Epidermal melanocyte (primary cell): ENCODE measurements around the gene NCKAP5L.
"Not testable (repeated sequence)": the region's sequence is repeated elsewhere in the genome, so short reads cannot be mapped to it uniquely, and the experiment has no call there.

Experiments
- DNase-seq: peaks from one replicate; pipeline ENCODE4 v3.0.0; 2011; ENCODE audit warnings: low spot score; ENCODE audit not compliant: insufficient read length

The NCKAP5L gene

GRCh38 chr12:49784756-49785409 is 43.3 kb downstream of the NCKAP5L start:
- DNase-seq: no peak

DNA sequence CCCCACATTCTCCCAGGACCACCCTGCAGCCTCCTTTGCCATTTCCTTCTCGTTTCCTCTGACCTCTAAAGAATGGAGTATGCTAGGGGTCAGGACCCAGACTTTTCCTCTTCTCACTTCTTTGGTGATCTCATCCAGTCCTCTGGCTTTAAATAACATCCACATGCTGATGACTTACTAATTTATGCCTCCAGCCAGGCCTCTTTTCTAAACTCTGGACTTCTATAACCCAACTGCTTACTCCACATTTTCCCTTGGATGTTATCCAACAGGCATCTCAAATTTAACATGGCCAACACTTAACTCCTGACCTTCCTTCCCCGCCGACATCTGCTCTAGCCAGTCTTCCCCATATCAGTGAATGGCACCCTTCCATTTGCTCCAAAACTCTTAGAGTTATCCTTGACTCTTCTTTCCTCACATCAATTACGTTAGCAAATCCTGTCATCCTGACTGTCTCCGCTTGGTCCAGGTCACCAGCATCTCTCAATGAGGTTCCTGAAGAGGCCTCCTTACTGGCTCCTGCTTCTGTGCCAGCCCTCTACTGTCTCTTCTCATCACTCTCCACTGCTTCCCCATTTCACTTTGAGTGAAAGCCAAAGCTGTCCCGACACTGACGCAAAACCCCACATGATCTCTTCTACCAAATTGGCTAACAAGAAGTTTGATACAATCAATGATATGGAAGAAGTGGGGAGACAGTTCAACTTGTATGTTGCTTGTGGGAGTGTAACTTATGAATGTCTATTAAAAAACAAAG is 44.1 kb downstream of the NCKAP5L start:
- no peak for DNase-seq

GRCh38 chr12:49780914-49781313 is 47.3 kb downstream of the NCKAP5L start:
- DNase-seq: not testable (repeated sequence)

DNA sequence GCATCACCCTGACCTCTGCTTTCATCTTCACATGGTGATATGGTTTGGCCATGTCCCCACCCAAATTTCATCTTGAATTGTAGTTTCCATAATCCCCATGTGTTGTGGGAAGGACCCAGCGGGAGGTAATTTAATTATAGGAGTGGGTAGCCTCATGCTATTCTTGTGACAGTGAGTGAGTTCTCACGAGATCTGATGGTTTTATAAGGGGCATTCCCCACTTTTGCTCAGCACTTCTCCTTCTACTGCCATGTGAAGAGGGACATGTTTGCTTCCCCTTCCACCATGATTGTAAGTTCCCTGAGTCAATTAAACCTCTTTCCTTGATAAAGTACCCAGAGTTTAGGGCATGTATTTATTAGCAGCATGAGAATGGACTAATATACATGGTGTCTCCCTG is 48.6 kb downstream of the NCKAP5L start:
- DNase-seq: no peak

- DNase-seq: peak; percentile 61
Measured at GRCh38 chr12:49777800-49778748, 50.1 kb downstream of the NCKAP5L start.

DNA sequence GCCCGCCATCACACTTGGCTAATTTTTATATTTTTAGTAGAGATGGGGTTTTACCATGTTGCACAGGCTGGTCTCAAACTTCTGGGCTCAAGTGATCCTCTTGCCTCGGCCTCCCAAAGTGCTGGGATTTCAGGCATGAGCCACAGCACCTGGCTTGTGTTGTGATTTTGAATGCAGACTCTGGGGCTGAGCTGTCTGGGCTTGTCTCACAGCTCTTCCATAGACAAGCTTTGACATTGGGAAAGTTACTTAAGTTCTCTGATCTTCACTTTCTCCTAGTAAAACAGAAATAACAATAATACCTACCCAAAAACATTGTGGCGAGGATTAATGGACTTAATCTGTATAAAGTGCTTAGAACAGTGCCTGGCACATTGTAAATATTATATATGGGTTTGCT is 50.9 kb downstream of the NCKAP5L start:
- no peak for DNase-seq

DNA sequence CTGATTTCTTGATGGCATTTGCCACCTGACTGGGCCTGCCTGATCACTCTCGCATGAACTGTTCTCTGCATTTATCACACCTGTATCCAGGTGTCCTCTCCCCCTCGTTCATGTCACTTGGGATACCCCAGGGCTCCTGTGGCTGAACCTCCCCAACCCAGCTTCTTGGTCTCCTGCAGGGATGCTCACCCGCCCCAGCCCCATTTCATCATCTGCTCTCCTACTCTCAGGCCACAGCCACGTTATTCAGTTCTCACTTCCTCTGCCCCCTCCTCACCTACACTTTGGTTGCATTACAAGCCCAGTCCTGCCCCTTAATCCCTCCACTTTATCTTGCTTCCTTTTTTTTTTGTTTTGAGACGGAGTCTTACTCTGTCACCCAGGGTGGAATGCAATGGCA is 51.4 kb downstream of the NCKAP5L start:
- no peak for DNase-seq

DNA sequence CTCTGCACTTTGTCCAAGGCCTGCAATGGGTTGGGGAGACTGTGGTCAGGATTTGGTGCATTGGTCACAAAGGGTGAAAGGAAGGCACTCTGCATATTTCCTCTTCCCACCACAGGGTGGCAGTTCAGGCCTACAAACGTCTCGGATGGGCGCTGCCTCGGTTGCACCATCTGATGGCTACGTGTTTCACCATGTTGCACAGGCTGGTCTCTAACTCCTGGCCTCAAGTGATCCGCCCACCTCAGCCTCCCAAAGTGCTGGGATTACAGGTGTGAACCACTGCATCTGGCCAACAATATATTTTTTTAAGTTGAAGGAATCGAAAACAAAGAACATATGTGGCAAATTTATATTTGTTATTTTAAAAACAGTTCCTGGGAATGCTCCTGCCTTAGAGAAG is 51.8 kb downstream of the NCKAP5L start:
- DNase-seq: peak; percentile 77

GRCh38 chr12:49773102-49773501 is 55.1 kb downstream of the NCKAP5L start:
- not testable (repeated sequence) for DNase-seq

DNA sequence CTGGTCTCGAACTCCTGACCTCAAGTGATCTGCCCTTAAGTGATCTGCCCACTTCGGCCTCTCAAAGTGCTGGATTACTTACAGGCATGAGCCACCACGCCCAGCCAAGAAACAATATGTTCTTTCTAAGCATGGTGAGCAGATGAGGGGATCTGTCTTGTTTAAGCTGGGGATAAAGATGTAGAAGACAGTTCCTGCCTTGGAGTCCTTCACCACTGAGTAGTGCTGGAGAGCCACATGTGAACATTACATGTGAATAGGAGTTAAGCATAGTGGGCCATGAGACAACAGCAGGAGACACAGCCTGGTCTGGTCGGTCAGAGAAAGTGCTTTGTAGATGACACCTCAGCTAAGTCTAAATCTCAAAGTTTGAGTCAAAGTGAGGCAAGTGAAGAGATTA is 60.9 kb downstream of the NCKAP5L start:
- no peak for DNase-seq

- no peak for DNase-seq
Measured at GRCh38 chr12:49766115-49766455, 62.1 kb downstream of the NCKAP5L start.

GRCh38 chr12:49764126-49764525 is 64.1 kb downstream of the NCKAP5L start:
- DNase-seq: no peak

GRCh38 chr12:49763006-49763591 is 65.1 kb downstream of the NCKAP5L start:
- peak; percentile 52 for DNase-seq

DNA sequence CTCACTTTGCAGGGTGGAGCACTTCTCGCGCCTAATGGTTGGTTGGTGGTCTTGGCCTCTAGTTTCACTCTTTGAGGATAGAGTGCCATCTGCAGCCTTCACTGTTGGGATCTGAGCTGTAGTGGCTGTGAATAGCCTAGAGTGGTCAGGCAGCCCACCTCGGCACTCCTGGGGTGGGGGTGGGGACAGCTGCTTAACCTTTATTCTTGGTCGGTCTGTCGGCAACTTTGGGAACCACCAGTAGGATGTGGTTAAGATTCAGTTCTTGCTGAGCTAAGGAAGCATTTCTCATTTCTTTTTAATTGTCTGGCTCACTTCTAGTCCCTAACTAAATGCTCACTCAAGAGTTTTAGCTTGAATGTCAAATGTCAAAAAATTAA is 65.8 kb downstream of the NCKAP5L start:
- DNase-seq: no peak

DNA sequence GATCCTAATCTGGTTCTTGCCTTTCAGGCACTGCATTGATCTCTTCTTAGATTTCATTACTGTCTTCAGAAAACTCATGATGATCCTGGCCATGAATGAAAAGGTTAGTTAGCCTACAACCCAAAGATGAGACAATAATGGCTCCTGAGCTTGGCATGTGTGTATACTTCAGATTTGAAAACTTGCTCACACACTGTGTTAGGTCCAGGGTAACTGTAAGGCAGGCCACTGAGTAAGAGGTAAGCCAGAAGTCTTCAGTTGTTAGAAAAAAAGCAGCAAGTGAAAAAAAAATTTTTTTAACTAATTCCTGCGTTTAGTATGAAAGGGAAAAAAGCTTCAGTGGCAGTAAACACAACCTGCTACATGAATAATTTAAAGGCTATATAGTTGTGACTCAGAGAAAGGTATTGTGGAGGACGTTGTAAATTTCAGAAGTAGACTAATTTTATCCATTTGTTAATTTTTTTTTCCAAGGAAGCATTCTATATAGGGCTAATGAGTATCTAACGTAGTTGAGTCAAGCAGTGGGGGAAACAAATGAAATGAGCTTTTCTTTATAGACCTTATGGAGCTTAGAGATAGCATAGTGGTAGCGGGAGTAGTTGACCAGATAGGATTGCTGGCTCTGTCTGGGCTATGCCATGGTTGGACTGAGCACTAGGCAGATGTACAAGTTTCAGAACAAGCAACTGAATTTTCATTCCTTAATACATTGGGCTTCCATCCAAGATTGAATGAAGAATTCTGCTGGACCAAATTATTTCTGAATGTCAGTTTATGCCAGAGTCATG is 66.3 kb downstream of the NCKAP5L start:
- no peak for DNase-seq

DNA sequence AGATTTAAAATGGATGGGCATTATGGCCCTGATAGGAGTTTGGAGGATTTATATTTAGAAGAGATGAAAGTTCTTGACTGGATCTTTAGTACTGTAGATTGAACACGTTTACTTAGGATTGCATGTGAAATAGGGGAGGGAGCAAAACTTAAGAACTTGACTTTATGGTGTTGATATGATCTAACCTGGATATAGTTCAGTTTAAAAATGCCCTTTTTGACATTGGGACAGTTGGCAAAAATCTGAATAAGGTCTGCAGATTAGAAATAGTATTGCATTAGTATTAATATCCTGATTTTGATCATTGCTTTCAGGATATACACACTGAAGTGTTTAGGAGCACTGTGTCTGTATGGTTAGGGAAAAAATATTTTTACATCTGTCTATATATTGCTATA is 77.2 kb downstream of the NCKAP5L start:
- DNase-seq: no peak

GRCh38 chr12:49750027-49750995 is 77.9 kb downstream of the NCKAP5L start:
- no peak for DNase-seq

GRCh38 chr12:49748800-49749199 is 79.4 kb downstream of the NCKAP5L start:
- no peak for DNase-seq

DNA sequence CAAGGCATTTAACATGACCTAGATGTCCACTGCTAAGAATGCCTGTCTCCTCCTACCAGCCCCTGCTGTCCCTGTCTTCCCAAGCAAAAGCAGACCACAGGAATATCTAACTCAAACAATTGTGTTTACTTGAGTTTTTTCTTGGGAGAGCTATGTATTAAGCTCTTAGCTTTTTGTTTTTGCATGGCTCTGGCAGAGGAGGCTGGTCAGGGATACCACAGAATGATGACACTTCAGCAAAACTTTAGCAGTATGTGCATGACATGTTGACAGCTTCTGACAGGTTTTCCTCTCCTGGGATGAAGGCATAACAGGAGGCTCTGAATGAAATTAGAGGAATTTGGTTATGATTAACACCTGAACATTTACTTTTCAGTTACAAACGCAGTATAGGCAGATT is 79.9 kb downstream of the NCKAP5L start:
- DNase-seq: no peak
